Colonic mucosa (tissue), 4 donors: ENCODE results near the gene SPAG6. TPM values are rescaled to one million over a fixed set of nuclear protein-coding genes. Genes with fewer than 3 reads are reported as not detected.
A peak's percentile ranks its signal among the peaks of the same experiment; 100 is the strongest.

ENCODE experiments used
- DNase-seq: peaks from one replicate; pipeline ENCODE4 v3.0.0-alpha.2; 2020
- H3K27ac ChIP-seq: fragments of 200-600 bp; one replicate; pipeline ENCODE4 v1.8.0; 2021
- H3K27me3 ChIP-seq: fragments of 200-600 bp; one replicate; pipeline ENCODE4 v1.8.0; 2021
- H3K36me3 ChIP-seq: fragments of 200-600 bp; one replicate; pipeline ENCODE4 v1.8.0; 2021
- H3K4me1 ChIP-seq: fragments of 200-600 bp; one replicate; pipeline ENCODE4 v1.8.0; 2021; ENCODE audit warnings: mild to moderate bottlenecking
- H3K4me3 ChIP-seq: fragments of 200-600 bp; one replicate; pipeline ENCODE4 v1.8.0; 2021
- H3K9ac ChIP-seq, 2 donors: one replicate each; pipeline ENCODE4 v1.7.0; 2013; ENCODE audit warnings: control low read depth in 2 of 2, low read depth in 2 of 2, low read length in 2 of 2
- H3K9me3 ChIP-seq: fragments of 200-600 bp; one replicate; pipeline ENCODE4 v1.8.0; 2021
- CTCF ChIP-seq: fragments of 200-600 bp; IDR thresholded peaks from one replicate; pipeline ENCODE4 v1.8.0; 2022; ENCODE audit warnings: antibody characterized with exemption, mild to moderate bottlenecking
- intact Hi-C: fragments of 100-400 bp; cut with DNase I; formaldehyde crosslinking; loops from one replicate; pipeline ENCODE4 v1.14.1; 2022
- total RNA-seq, 2 donors: library from RNA; stranded (reverse); fragmentation: NEBNext Ultra II Directional in 1 of 2; extraction: Animal tissue kit (Norgen Biotek cat#: 25700) in 1 of 2; gene quantifications; one replicate each; pipeline ENCODE4 v1.2.1, GENCODE V29; 2021
- donor health status: healthy.
- donor health status: DM: no; HTN: no; CAD: no.
- donor health status: DM: no; HTN: no; CAD: no.

SPAG6 gene
- total RNA-seq, 2 donors from 2014 or later, result not detected

GRCh38 chr10:22319980-22320558, 25.2 kb upstream of the SPAG6 start:
- peaks cover 10% of the 10 kb centered on the region for H3K27me3 ChIP-seq

GRCh38 chr10:22320591-22321155, 24.6 kb upstream of the SPAG6 start, which contains the start of gene BMI1:
Gene BMI1, plus strand, starts transcription at chr10:22321099. Its CDS starts 5,351 bp downstream, at chr10:22326450.
- H3K9ac ChIP-seq, result peak within 1 kb of the TSS; percentile 79 to 91
- peak within 1 kb of the TSS; percentile 66 for H3K4me3 ChIP-seq
- H3K9me3 ChIP-seq, result no peaks in the 10 kb centered on the region
- no peak for TF ChIP-seq CTCF
- H3K27ac ChIP-seq, result peak within 1 kb of the TSS; percentile 84
- DNase-seq, result peak; percentile 81
- no peaks in the 10 kb centered on the region for H3K4me1 ChIP-seq
- H3K27me3 ChIP-seq, result peaks cover 10% of the 10 kb centered on the region
- intact Hi-C loops, result loop anchor here (10.0 kb wide), 1 partner anchor 796 kb away; the partner anchor contains the start of gene SKIDA1
- no peaks in the 10 kb centered on the region for H3K36me3 ChIP-seq

More at GRCh38 chr10:22319980-22320558, 25.2 kb upstream of the SPAG6 start:
- peak overlapping the region; percentile 52 to 74 for H3K9ac ChIP-seq
- no peak for DNase-seq
- H3K27ac ChIP-seq, result peak overlapping the region; percentile 19
- no peaks in the 10 kb centered on the region for H3K36me3 ChIP-seq
- H3K9me3 ChIP-seq, result no peaks in the 10 kb centered on the region
- no peak for TF ChIP-seq CTCF
- intact Hi-C loops, result loop anchor here (10.0 kb wide), 1 partner anchor 795 kb away; the partner anchor contains the start of gene SKIDA1
- no peaks in the 10 kb centered on the region for H3K4me1 ChIP-seq
- H3K4me3 ChIP-seq, result peak overlapping the region; percentile 18

GRCh38 chr10:22321156-22321923, 24.0 kb upstream of the SPAG6 start:
- intact Hi-C loops, result loop anchor here (10.0 kb wide), 1 partner anchor 797 kb away; the partner anchor contains the start of gene SKIDA1
- Histone ChIP-seq H3K27me3 (peaks cover 10% of the 10 kb centered on the region), H3K4me1 (no peaks in the 10 kb centered on the region), H3K9ac (peak overlapping the region; percentile 63 to 91), H3K36me3 (no peaks in the 10 kb centered on the region), H3K4me3 (peak overlapping the region; percentile 66), H3K9me3 (no peaks in the 10 kb centered on the region), H3K27ac (peak overlapping the region; percentile 84)
- no peak for TF ChIP-seq CTCF
- no peak for DNase-seq

GRCh38 chr10:22321924-22322640, 23.2 kb upstream of the SPAG6 start:
- no peaks in the 10 kb centered on the region for H3K4me1 ChIP-seq

More at GRCh38 chr10:22321924-22322640, 23.2 kb upstream of the SPAG6 start:
- peak; percentile 34 for DNase-seq
- Histone ChIP-seq H3K9ac (peak overlapping the region; percentile 61 to 79), H3K9me3 (no peaks in the 10 kb centered on the region), H3K4me3 (peak overlapping the region; percentile 48), H3K36me3 (no peaks in the 10 kb centered on the region), H3K27ac (no peak overlapping the region), H3K27me3 (peaks cover 10% of the 10 kb centered on the region)
- intact Hi-C loops, result loop anchor here (10.0 kb wide), 1 partner anchor 797 kb away; the partner anchor contains the start of gene SKIDA1
- no peak for TF ChIP-seq CTCF
